Measurements from ENCODE around the gene NATD1. TPM values are rescaled to one million over a fixed set of nuclear protein-coding genes. Genes with fewer than 3 reads are reported as not detected.
A peak's percentile ranks its signal among the peaks of the same experiment; 100 is the strongest.

NATD1 gene
- total and polyA plus RNA-seq, 10 of the 15 experiments (the other 5 are each of a cell fraction or from before 2014, with no cell fraction given) = 0.02 to 0.33 (median 0.15) TPM

GRCh38 chr17:21214015-21214776 is 39.0 kb downstream of the NATD1 start, which contains the start of gene TMEM11 (continued):
- TF ChIP-seq EGR1 (IDR thresholded peaks at IDR 0.05; ENCODE audit: borderline replicate concordance in 1 of 2, low read depth in 2 of 2, low read length in 2 of 2) = peak in 1 of 2 experiments; percentile 38; a peak in 2 of 3 replicates
- TF ChIP-seq, protein P1, sequence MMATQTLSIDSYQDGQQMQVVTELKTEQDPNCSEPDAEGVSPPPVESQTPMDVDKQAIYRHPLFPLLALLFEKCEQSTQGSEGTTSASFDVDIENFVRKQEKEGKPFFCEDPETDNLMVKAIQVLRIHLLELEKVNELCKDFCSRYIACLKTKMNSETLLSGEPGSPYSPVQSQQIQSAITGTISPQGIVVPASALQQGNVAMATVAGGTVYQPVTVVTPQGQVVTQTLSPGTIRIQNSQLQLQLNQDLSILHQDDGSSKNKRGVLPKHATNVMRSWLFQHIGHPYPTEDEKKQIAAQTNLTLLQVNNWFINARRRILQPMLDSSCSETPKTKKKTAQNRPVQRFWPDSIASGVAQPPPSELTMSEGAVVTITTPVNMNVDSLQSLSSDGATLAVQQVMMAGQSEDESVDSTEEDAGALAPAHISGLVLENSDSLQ (IDR thresholded peaks at IDR 0.05) = peak; percentile 24; the same call in 1 of the 2 replicates
- peak; percentile 62 for TF ChIP-seq GATAD2B (conservative IDR thresholded peaks at IDR 0.05; ENCODE audit: low read depth)
- TF ChIP-seq, protein P2, sequence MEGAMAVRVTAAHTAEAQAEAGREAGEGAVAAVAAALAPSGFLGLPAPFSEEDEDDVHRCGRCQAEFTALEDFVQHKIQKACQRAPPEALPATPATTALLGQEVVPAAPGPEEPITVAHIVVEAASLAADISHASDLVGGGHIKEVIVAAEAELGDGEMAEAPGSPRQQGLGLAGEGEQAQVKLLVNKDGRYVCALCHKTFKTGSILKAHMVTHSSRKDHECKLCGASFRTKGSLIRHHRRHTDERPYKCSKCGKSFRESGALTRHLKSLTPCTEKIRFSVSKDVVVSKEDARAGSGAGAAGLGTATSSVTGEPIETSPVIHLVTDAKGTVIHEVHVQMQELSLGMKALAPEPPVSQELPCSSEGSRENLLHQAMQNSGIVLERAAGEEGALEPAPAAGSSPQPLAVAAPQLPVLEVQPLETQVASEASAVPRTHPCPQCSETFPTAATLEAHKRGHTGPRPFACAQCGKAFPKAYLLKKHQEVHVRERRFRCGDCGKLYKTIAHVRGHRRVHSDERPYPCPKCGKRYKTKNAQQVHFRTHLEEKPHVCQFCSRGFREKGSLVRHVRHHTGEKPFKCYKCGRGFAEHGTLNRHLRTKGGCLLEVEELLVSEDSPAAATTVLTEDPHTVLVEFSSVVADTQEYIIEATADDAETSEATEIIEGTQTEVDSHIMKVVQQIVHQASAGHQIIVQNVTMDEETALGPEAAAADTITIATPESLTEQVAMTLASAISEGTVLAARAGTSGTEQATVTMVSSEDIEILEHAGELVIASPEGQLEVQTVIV (IDR thresholded peaks at IDR 0.05; ENCODE audit: borderline replicate concordance, partially characterized antibody) = peak; percentile 55
- peak; percentile 89 for TF ChIP-seq NR2F1 (conservative IDR thresholded peaks at IDR 0.05)
- 0 out of 2 replicates have a peak, but pooled peaks have one; percentile 15 for TF ChIP-seq HSF1 (IDR thresholded peaks at IDR 0.05; ENCODE audit: low read depth, low read length)
- no peak; the same call in 1 of the 2 replicates for TF ChIP-seq CHD1 (IDR thresholded peaks at IDR 0.05; ENCODE audit: low read depth, low read length)
- TF ChIP-seq NRF1 (conservative IDR thresholded peaks at IDR 0.05; ENCODE audit: low read depth, low read length) = no peak
- no peak for TF ChIP-seq FOXK2 (IDR thresholded peaks at IDR 0.05)
- TF ChIP-seq, protein P3, sequence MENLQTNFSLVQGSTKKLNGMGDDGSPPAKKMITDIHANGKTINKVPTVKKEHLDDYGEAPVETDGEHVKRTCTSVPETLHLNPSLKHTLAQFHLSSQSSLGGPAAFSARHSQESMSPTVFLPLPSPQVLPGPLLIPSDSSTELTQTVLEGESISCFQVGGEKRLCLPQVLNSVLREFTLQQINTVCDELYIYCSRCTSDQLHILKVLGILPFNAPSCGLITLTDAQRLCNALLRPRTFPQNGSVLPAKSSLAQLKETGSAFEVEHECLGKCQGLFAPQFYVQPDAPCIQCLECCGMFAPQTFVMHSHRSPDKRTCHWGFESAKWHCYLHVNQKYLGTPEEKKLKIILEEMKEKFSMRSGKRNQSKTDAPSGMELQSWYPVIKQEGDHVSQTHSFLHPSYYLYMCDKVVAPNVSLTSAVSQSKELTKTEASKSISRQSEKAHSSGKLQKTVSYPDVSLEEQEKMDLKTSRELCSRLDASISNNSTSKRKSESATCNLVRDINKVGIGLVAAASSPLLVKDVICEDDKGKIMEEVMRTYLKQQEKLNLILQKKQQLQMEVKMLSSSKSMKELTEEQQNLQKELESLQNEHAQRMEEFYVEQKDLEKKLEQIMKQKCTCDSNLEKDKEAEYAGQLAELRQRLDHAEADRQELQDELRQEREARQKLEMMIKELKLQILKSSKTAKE (IDR thresholded peaks at IDR 0.05; ENCODE audit: low read depth, poor library complexity, severe bottlenecking) = no peak
- TF ChIP-seq SREBF1 (IDR thresholded peaks at IDR 0.05; ENCODE audit: low read length) = peak; percentile 88
- TF ChIP-seq ATF3 (IDR thresholded peaks at IDR 0.05; ENCODE audit: borderline replicate concordance, extremely low read depth, low read depth, low read length) = peak; percentile 50; the same call in 1 of the 2 replicates
- no peak for TF ChIP-seq RAD51 (IDR thresholded peaks at IDR 0.05)
- peak; percentile 85; the same call in 1 of the 2 replicates for TF ChIP-seq ZBTB40 (IDR thresholded peaks at IDR 0.05; ENCODE audit: borderline replicate concordance)
- peak; percentile 100 for TF ChIP-seq IKZF1 (conservative IDR thresholded peaks at IDR 0.05)
- no peak for TF ChIP-seq FOS (IDR thresholded peaks at IDR 0.05; ENCODE audit: borderline replicate concordance, extremely low read depth, insufficient read length)
